Measurements from ENCODE around the gene KCNJ15. TPM values are rescaled to one million over a fixed set of nuclear protein-coding genes. Genes with fewer than 3 reads are reported as not detected.
A peak's percentile ranks its signal among the peaks of the same experiment; 100 is the strongest.
"Not testable (repeated sequence)": the region's sequence is repeated elsewhere in the genome, so short reads cannot be mapped to it uniquely, and the experiment has no call there.

Gene KCNJ15
- 0.06 TPM in 1 of 2 replicates, not detected in the other for total RNA-seq (2014; rRNA removed; shearing (Covaris generic))

- no peak for DNase-seq (ENCODE audit: low spot score)
These were observed at the start of gene KCNJ15 for GRCh38 chr21:38256599-38257302. Gene KCNJ15, plus strand, starts transcription at chr21:38256991. Its CDS starts 42,271 bp downstream, at chr21:38299262.

- no peak for DNase-seq (ENCODE audit: low spot score)
These were observed 48.7 kb upstream of the KCNJ15 start for GRCh38 chr21:38208118-38208517.

GRCh38 chr21:38211321-38211720 is 45.5 kb upstream of the KCNJ15 start:
- no peak for DNase-seq (ENCODE audit: low spot score)

GRCh38 chr21:38212706-38213105 is 44.1 kb upstream of the KCNJ15 start:
- DNase-seq (ENCODE audit: low spot score) = no peak

- peak; percentile 82 for DNase-seq (ENCODE audit: low spot score)
These were observed 37.7 kb upstream of the KCNJ15 start for GRCh38 chr21:38219049-38219628.

GRCh38 chr21:38220270-38220737 is 36.5 kb upstream of the KCNJ15 start:
- no peak for DNase-seq (ENCODE audit: low spot score)

- no peak for DNase-seq (ENCODE audit: low spot score)
These were observed 35.2 kb upstream of the KCNJ15 start for GRCh38 chr21:38221594-38221993.

GRCh38 chr21:38223893-38224540 is 32.8 kb upstream of the KCNJ15 start:
- DNase-seq (ENCODE audit: low spot score) = no peak

- no peak for DNase-seq (ENCODE audit: low spot score)
These were observed 29.4 kb upstream of the KCNJ15 start for GRCh38 chr21:38227401-38227800.

GRCh38 chr21:38228115-38228514 is 28.7 kb upstream of the KCNJ15 start:
- no peak for DNase-seq (ENCODE audit: low spot score)

GRCh38 chr21:38228537-38228936 is 28.3 kb upstream of the KCNJ15 start:
- DNase-seq (ENCODE audit: low spot score) = no peak

GRCh38 chr21:38229260-38229877 is 27.4 kb upstream of the KCNJ15 start:
- DNase-seq (ENCODE audit: low spot score) = no peak

GRCh38 chr21:38234395-38235142 is 22.2 kb upstream of the KCNJ15 start:
- DNase-seq (ENCODE audit: low spot score) = no peak

GRCh38 chr21:38235251-38235650 is 21.5 kb upstream of the KCNJ15 start:
- not testable (repeated sequence) for DNase-seq (ENCODE audit: low spot score)

- no peak for DNase-seq (ENCODE audit: low spot score)
These were observed 20.6 kb upstream of the KCNJ15 start for GRCh38 chr21:38236232-38236631.

GRCh38 chr21:38239672-38240071 is 17.1 kb upstream of the KCNJ15 start:
- DNase-seq (ENCODE audit: low spot score) = no peak

GRCh38 chr21:38240129-38240528 is 16.7 kb upstream of the KCNJ15 start:
- DNase-seq (ENCODE audit: low spot score) = no peak

GRCh38 chr21:38241029-38241740 is 15.6 kb upstream of the KCNJ15 start:
- DNase-seq (ENCODE audit: low spot score) = peak; percentile 68

- DNase-seq (ENCODE audit: low spot score) = no peak
These were observed 14.7 kb upstream of the KCNJ15 start for GRCh38 chr21:38242061-38242460.

GRCh38 chr21:38243732-38244406 is 12.9 kb upstream of the KCNJ15 start:
- no peak for DNase-seq (ENCODE audit: low spot score)
